ENCODE data around the gene MAST1. TPM values are rescaled to one million over a fixed set of nuclear protein-coding genes. Genes with fewer than 3 reads are reported as not detected.
A peak's percentile ranks its signal among the peaks of the same experiment; 100 is the strongest.

MAST1 gene
- total and polyA plus RNA-seq, 7 donors: 0.09 to 0.13 (median 0.10) TPM; not detected in 4

GRCh38 chr19:12801466-12802266, 36.6 kb upstream of the MAST1 start, which contains the start of the genes PRDX2 and THSD8:
Gene PRDX2 (minus strand): TSS chr19:12801800. CDS start chr19:12801261, 539 bp downstream.
Gene THSD8 (plus strand): TSS chr19:12802069. CDS start chr19:12802072, 3 bp downstream.
- Histone ChIP-seq H3K27me3 (ENCODE audit: insufficient read depth in 3 of 3, low read length in 2 of 3) (no peaks in the 10 kb centered on the region), H3K9me3 (no peaks in the 10 kb centered on the region), H3K27ac (peak within 1 kb of the TSS; percentile 82), H3K4me1 (peaks cover 22% of the 10 kb centered on the region), H3K36me3 (ENCODE audit: insufficient read depth in 1 of 2, low read depth in 1 of 2) (peaks cover 0 to 31% of the 10 kb centered on the region in 2 donors), H3K4me3 (peak within 1 kb of the TSS; percentile 96)
- DNase-seq: peak; percentile 86 to 89
- peak; percentile 3 for TF ChIP-seq CTCF (IDR thresholded peaks at IDR 0.05)
- intact Hi-C loops (cut with DNase I): loop anchor here in 1 of 2 donors (5.0 to 10.0 kb wide), 2 partner anchors 39 to 133 kb away; partner anchors contain the start of genes CALR and FARSA
- WGBS, 3 donors: 0 to 1% (median 1%) methylated on average over 60 to 78 of the region's 78 CpGs
- ATAC-seq: peak; percentile 83 to 87 (median 85)

- peak; percentile 36 to 49 (median 48) for ATAC-seq
- intact Hi-C loops (cut with DNase I): loop anchor here in 1 of 2 donors (5.0 to 10.0 kb wide), 2 partner anchors 40 to 132 kb away; partner anchors contain the start of genes CALR and FARSA
These were observed 35.8 kb upstream of the MAST1 start for GRCh38 chr19:12802267-12803106.

GRCh38 chr19:12804051-12804450, 34.3 kb upstream of the MAST1 start:
- Histone ChIP-seq H3K4me1 (peaks cover 27% of the 10 kb centered on the region), H3K4me3 (no peak overlapping the region), H3K27ac (no peak overlapping the region), H3K36me3 (ENCODE audit: insufficient read depth in 1 of 2, low read depth in 1 of 2) (peaks cover 0 to 16% of the 10 kb centered on the region in 2 donors), H3K9me3 (no peaks in the 10 kb centered on the region), H3K27me3 (ENCODE audit: insufficient read depth in 3 of 3, low read length in 2 of 3) (no peaks in the 10 kb centered on the region)
- 91 to 93% (median 92%) methylated on average over 26 of the region's 26 CpGs for WGBS, 3 donors
- TF ChIP-seq CTCF (IDR thresholded peaks at IDR 0.05): no peak
- ATAC-seq (no peak), DNase-seq (no peak)
- intact Hi-C loops (cut with DNase I): loop anchor here in 1 of 2 donors (5.0 to 10.0 kb wide), 2 partner anchors 42 to 131 kb away; partner anchors contain the start of genes CALR and FARSA

More at GRCh38 chr19:12802267-12803106, 35.8 kb upstream of the MAST1 start:
- Histone ChIP-seq H3K27ac (peak overlapping the region; percentile 82), H3K9me3 (no peaks in the 10 kb centered on the region), H3K4me3 (peak overlapping the region; percentile 96), H3K4me1 (peaks cover 27% of the 10 kb centered on the region), H3K36me3 (ENCODE audit: insufficient read depth in 1 of 2, low read depth in 1 of 2) (peaks cover 0 to 31% of the 10 kb centered on the region in 2 donors), H3K27me3 (ENCODE audit: insufficient read depth in 3 of 3, low read length in 2 of 3) (no peaks in the 10 kb centered on the region)
- WGBS, 3 donors: 38 to 39% (median 39%) methylated on average over 20 to 22 of the region's 22 CpGs
- TF ChIP-seq CTCF (IDR thresholded peaks at IDR 0.05): no peak
- DNase-seq: peak; percentile 44 to 65

GRCh38 chr19:12806242-12807081, 31.9 kb upstream of the MAST1 start, which contains the start of gene RNASEH2A:
Gene RNASEH2A (plus strand): TSS chr19:12806584. CDS start chr19:12806674, 90 bp downstream.
- Histone ChIP-seq H3K27me3 (ENCODE audit: insufficient read depth in 3 of 3, low read length in 2 of 3) (no peaks in the 10 kb centered on the region), H3K4me3 (peak within 1 kb of the TSS; percentile 81), H3K9me3 (no peaks in the 10 kb centered on the region), H3K4me1 (peaks cover 20% of the 10 kb centered on the region), H3K27ac (peak within 1 kb of the TSS; percentile 65), H3K36me3 (ENCODE audit: insufficient read depth in 1 of 2, low read depth in 1 of 2) (peaks cover 0 to 3% of the 10 kb centered on the region in 2 donors)
- no peak for TF ChIP-seq CTCF (IDR thresholded peaks at IDR 0.05)
- DNase-seq (peak; percentile 91 to 95), ATAC-seq (peak; percentile 85 to 92 (median 86))
- WGBS, 3 donors: 3 to 4% (median 3%) methylated on average over 62 to 66 of the region's 66 CpGs
- intact Hi-C loops (cut with DNase I): loop anchor here in 1 of 2 donors (5.0 to 10.0 kb wide), 2 partner anchors 36 to 128 kb away; partner anchors contain the start of genes CALR and FARSA
